H7 (cell line): Measurements from ENCODE around the gene SGK2. TPM values are rescaled to one million over a fixed set of nuclear protein-coding genes. Genes with fewer than 3 reads are reported as not detected.

Experiments used
- DNase-seq: peaks from one replicate; pipeline ENCODE4 v3.0.0; 2012
- H3K27me3 ChIP-seq: 2 replicates; pipeline ENCODE4 v1.6.0; 2011; ENCODE audit warnings: mild to moderate bottlenecking, low read length; ENCODE audit not compliant: control insufficient read depth, insufficient read depth
- H3K36me3 ChIP-seq: replicated peaks from 2 replicates; pipeline ENCODE4 v1.5.1; 2011; ENCODE audit warnings: low read length; ENCODE audit not compliant: control insufficient read depth, insufficient read depth
- H3K4me3 ChIP-seq: 2 replicates; pipeline ENCODE4 v1.5.1; 2011; ENCODE audit warnings: low read depth, mild to moderate bottlenecking, control low read depth, low read length, moderate library complexity; ENCODE audit not compliant: insufficient read depth
- total RNA-seq: library from RNA; depleted of rRNA; stranded (reverse); fragments of >200 nt; shearing (Covaris generic); gene quantifications from 2 replicates; pipeline ENCODE4 v1.2.3, GENCODE V29; 2014

Gene SGK2
- total RNA-seq, 1 experiment from 2014 or later: not detected

DNA sequence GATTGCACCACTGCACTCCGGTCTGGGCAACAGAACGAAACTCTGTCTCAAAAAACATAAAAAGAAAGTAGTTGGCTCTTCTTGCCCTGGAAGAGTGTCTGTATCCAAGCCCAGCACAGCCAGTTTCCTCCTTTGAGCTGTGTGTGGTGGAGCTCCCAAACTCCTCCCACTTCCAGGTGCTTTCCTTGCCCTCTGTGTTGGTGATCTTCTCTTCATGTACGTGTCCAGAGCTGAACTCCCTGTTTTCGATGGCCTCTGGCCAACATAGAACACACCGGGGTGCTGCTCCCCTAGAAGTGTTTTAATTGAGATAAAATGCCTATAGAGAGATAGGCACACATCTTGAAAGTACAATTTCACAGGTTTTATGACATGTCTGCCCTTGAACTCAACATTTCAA lies 16.7 kb upstream of the SGK2 start:
- DNase-seq: no peak
- no peaks in the 10 kb centered on the region for H3K27me3 ChIP-seq
- no peak overlapping the region for H3K4me3 ChIP-seq
- H3K36me3 ChIP-seq: peaks cover 11% of the 10 kb centered on the region

DNA sequence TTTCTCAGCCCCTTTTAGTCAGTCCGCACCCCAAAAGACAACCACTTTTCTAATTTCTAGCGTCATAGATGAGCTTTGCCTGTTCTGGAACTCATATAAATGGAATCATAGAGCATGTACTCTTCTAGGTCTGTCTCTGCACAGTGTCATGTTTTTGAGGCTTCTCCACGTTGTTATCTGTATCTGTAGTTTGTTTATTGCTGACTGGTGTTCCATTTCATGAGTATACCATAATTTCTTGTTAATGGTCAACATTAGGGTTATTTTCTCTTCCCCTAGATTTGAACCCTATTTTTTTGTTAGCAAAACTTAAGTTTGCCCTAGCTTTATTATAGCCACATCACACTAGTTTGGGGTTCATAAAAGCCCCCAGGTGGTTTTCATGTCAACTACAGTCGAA lies 16.2 kb upstream of the SGK2 start:
- DNase-seq: no peak
- peaks cover 11% of the 10 kb centered on the region for H3K36me3 ChIP-seq
- no peak overlapping the region for H3K4me3 ChIP-seq
- H3K27me3 ChIP-seq: no peaks in the 10 kb centered on the region

DNA sequence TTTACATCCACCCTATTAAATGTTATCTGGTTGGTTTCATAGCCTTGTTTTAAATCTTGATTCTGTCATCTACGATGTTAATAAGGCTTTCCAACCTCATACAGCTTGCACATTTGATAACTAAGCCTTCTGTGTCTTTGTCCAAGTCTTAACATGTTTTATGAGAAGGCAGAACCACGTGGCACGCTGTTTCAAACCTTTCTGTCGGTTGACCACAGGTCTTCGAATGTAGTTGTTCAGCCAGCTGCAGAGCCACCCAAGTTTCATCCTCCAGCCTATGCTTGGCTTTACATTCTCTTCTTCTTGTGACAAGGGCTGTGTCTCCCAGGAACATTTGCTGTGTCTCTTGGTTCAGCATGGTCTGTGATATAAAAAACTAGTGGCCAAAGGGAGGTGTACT lies 15.7 kb upstream of the SGK2 start:
- Histone ChIP-seq H3K4me3 (no peak overlapping the region), H3K27me3 (no peaks in the 10 kb centered on the region), H3K36me3 (peaks cover 11% of the 10 kb centered on the region)
- DNase-seq: no peak

DNA sequence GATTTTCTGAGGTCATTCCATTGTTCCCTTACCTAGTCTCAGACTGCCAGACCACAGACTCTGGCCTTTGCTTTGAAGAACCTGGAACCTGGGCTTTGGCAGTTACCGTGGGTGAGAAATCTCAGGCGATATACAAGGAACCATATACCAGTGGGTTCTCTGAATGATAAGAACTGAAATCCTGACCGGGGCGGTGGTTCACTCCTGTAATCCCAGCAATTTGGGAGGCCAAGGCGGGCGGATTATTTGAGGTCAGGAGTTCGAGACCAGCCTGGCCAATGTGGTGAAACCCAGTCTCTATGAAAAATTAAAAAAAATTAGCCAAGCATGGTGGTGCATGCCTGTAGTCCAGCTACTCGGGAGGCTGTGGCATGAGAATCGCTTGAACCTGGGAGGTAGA lies 14.3 kb upstream of the SGK2 start:
- peaks cover 7% of the 10 kb centered on the region for H3K36me3 ChIP-seq
- H3K4me3 ChIP-seq: no peak overlapping the region
- H3K27me3 ChIP-seq: no peaks in the 10 kb centered on the region
- no peak for DNase-seq

DNA sequence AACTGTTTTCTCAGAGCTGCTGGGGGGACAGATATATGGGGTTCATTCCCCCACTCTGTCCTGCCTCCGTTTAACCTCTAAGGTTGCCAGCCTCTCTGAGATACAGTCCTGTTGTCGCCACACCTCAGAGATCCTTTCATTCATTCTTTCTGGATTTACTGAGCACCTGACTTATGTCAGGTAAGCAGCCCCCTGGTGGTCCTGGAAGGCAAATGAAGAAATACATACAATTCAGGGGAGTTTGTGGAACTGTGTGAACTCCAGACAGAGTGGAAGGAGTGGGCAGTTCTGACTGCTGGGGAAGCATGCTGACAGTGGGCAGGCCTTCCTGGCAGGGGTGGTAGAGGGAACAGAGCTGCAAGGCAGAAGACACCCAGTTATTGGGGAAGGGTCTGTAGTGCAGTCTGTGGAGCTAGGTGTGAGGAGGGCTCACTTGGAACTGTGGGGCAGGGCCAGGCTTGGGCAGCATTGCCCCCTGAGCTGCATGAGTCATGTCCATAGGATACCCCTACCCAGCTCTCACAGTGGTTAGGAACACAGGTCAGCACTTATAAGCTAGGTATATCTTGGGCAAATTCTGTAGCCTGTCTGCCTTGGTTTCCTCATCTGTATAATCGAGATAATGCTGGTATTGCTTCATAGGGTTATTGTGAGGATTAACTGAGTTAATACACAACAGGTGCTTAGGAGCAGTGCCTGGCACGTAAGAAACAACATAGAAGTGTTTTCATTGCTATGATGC lies 12.8 kb upstream of the SGK2 start:
- no peak for DNase-seq

DNA sequence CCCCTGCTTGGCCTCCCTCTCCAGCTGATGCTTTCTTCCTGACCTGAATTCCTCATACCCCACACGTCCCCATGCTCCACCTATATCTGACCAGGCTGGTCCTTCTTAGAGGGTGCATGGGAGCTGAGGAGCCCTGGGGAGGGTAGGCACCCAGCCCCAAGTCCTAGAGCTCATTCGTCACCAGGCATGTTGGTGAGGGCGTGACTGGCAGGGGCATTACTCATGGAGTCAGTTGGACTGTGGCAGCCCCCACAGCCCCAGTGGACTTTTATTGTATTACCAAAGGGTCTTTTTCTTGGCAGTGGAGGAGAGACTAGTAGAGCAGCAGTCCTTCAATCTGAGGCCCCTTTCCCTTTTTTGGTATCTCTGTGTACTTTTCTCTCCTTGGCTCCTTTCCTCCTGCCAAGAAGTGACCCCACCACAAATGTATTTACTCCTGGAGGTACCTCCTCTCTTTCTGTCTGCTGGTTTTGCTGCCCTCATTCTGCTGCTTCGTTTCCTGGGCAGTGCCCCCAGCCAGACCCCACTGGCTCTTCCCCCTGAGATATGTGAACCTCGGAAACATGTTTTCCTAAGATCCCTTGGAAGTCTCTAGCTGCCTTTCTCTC lies 10.4 kb upstream of the SGK2 start:
- Histone ChIP-seq H3K36me3 (no peaks in the 10 kb centered on the region), H3K4me3 (no peak overlapping the region), H3K27me3 (no peaks in the 10 kb centered on the region)
- no peak for DNase-seq

More for the DNA sequence above, 12.8 kb upstream of the SGK2 start:
- Histone ChIP-seq H3K36me3 (peaks cover 2% of the 10 kb centered on the region), H3K4me3 (no peak overlapping the region), H3K27me3 (no peaks in the 10 kb centered on the region)

- H3K4me3 ChIP-seq: no peak overlapping the region
- DNase-seq: no peak
- H3K27me3 ChIP-seq: no peaks in the 10 kb centered on the region
- H3K36me3 ChIP-seq: no peaks in the 10 kb centered on the region
Observed at GRCh38 chr20:43549416-43550065, 9.3 kb upstream of the SGK2 start.

DNA sequence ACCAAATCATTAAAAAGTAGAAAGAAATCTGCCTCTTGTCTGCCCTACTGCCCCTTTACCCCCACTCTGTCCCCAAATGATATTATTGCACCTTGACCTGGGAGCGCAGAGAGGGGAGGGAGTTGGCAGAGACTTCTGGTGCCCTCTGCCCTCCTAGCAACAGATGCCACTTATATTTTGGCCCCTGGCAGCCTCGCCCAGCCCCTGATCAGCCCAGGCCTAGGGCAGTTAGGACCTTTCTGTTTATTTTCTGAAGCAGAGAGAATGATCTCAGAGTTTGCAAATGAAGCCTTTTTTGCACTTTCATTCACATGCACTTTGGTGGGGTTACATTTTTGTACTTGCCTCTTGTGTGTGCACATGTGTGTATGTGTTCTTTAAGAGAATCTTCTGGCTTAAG lies 8.4 kb upstream of the SGK2 start:
- no peaks in the 10 kb centered on the region for H3K36me3 ChIP-seq
- DNase-seq: no peak
- H3K4me3 ChIP-seq: no peak overlapping the region
- H3K27me3 ChIP-seq: no peaks in the 10 kb centered on the region

- no peak for DNase-seq
- H3K36me3 ChIP-seq: no peaks in the 10 kb centered on the region
- H3K4me3 ChIP-seq: no peak overlapping the region
- no peaks in the 10 kb centered on the region for H3K27me3 ChIP-seq
Observed at GRCh38 chr20:43554369-43554768, 4.5 kb upstream of the SGK2 start.

- Histone ChIP-seq H3K27me3 (no peaks in the 10 kb centered on the region), H3K36me3 (no peaks in the 10 kb centered on the region), H3K4me3 (no peak overlapping the region)
- no peak for DNase-seq
Observed at GRCh38 chr20:43559147-43559987, 540 bp downstream of the SGK2 start.

- no peaks in the 10 kb centered on the region for H3K36me3 ChIP-seq
- no peak for DNase-seq
- no peaks in the 10 kb centered on the region for H3K27me3 ChIP-seq
- H3K4me3 ChIP-seq: no peak overlapping the region
Observed at GRCh38 chr20:43560974-43561373, 2.1 kb downstream of the SGK2 start.

DNA sequence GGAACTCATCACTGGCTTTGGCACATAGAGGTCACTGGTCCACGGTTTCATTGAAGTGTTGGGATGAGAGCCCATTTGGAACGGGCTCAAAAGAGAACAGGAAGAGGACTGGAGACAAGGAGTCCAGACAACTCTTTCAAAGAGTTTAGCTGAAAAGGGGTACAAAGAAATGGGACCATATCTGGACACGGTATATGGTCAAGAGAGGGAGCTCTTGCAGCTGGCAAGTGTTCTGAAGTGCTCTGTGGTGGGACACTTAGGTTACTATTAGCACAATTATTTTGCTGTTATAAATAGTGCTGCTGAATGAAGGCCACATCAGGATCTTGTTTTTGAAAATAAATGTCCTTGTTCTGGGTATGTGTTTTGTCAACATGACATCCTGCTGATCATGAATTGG lies 4.6 kb downstream of the SGK2 start:
- no peaks in the 10 kb centered on the region for H3K27me3 ChIP-seq

GRCh38 chr20:43563991-43564390 lies 5.2 kb downstream of the SGK2 start:
- Histone ChIP-seq H3K4me3 (no peak overlapping the region), H3K36me3 (no peaks in the 10 kb centered on the region), H3K27me3 (no peaks in the 10 kb centered on the region)
- DNase-seq: no peak

More for the DNA sequence above, 4.6 kb downstream of the SGK2 start:
- Histone ChIP-seq H3K36me3 (no peaks in the 10 kb centered on the region), H3K4me3 (no peak overlapping the region)
- DNase-seq: no peak

GRCh38 chr20:43564455-43564854 lies 5.6 kb downstream of the SGK2 start:
- Histone ChIP-seq H3K36me3 (no peaks in the 10 kb centered on the region), H3K27me3 (no peaks in the 10 kb centered on the region), H3K4me3 (no peak overlapping the region)
- no peak for DNase-seq
